ENCODE data around the gene FGD2.

The FGD2 gene

GRCh38 chr6:37047346-37047688 lies 41.9 kb downstream of the FGD2 start:
- DNase-seq (ENCODE audit: low spot score) = no peak
- no peak for TF ChIP-seq CTCF (conservative IDR thresholded peaks at IDR 0.05; ENCODE audit: low read depth)
- 0 out of 2 replicates have a peak overlapping the region, but pooled peaks have one; percentile 4 for H3K27ac ChIP-seq
- CTCF ChIA-PET = interaction anchor here (0.6 to 5.5 kb wide), 3 partner anchors 115 to 160 kb away, joined by 4 to 64 read pairs (median 5); partner anchors contain the start of gene PIM1
- POLR2A ChIA-PET (ENCODE audit: low non-redundant PET) = no interaction called here

DNA sequence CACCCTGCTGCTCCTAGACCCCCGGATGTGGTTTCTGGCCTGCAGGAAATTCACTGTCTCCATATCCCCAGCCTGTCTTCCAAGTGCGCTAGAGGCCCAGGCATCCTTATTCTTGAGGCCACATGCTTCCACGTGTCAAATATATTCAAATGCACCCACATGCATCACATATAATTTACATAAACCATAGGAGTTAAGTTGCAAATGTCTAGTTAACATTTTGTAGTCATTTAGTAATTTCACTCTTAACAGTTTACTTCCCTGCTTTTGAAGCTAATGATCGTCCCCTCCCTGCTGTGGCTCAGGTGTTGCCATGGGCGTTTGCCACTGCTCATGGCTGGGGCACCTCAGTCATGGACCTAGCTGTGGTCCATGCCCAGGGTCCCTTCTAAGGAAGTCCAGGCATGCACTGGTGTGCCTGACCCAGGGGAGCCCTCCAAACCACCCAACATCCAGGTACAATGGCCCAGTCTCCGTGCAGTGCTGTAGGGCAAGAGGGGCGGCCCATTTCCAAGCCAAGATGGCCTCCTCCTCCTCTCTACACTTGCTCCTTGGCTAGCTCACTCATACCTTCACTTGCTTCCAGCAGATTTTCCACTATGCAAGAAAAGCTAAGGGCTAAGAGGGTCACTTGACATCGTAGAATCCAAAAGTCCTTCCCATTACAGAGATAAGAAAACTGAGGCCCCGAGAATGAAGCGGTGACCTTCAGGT lies 42.4 kb downstream of the FGD2 start:
- TF ChIP-seq CTCF (conservative IDR thresholded peaks at IDR 0.05; ENCODE audit: low read depth) = no peak
- peak overlapping the region; percentile 82 for H3K27ac ChIP-seq
- POLR2A ChIA-PET (ENCODE audit: low non-redundant PET) = no interaction called here
- DNase-seq (ENCODE audit: low spot score) = no peak
- CTCF ChIA-PET = interaction anchor here (0.5 to 5.5 kb wide), 2 partner anchors 124 to 165 kb away, joined by 4 to 64 read pairs; partner anchors contain the start of gene PIM1

DNA sequence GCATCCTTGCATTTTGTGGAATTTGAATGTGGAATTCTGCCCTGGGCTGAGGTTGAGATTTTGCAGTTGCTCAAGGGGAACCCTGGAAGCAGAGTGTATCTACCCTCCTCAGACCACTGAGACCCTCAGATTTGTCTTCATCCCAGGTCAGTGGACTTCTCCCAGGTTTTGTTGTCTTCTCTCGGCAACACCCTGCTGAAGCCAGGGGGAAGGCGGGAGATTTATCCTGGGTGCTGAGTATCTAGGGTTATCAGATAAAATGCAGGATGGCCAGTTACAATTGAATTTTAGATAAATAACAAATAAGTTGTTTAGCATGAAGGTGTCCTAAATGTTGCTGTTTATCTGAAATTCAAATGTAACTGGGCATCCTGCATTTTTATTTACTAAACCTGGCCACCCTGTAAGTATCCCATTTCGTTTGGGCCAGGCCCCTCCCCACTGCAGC lies 43.0 kb downstream of the FGD2 start:
- H3K27ac ChIP-seq = peak overlapping the region; percentile 82
- TF ChIP-seq CTCF (conservative IDR thresholded peaks at IDR 0.05; ENCODE audit: low read depth) = no peak
- POLR2A ChIA-PET (ENCODE audit: low non-redundant PET) = no interaction called here
- CTCF ChIA-PET = interaction anchor here (0.5 to 5.5 kb wide), 2 partner anchors 123 to 164 kb away, joined by 4 to 64 read pairs; partner anchors contain the start of gene PIM1
- no peak for DNase-seq (ENCODE audit: low spot score)

GRCh38 chr6:37048851-37049757 lies 43.6 kb downstream of the FGD2 start:
- H3K27ac ChIP-seq = peak overlapping the region; percentile 82
- no peak for TF ChIP-seq CTCF (conservative IDR thresholded peaks at IDR 0.05; ENCODE audit: low read depth)
- CTCF ChIA-PET = interaction anchor here (0.6 to 5.5 kb wide), 3 partner anchors 10 to 126 kb away, joined by 3 to 64 read pairs (median 3); partner anchors contain the start of gene PIM1
- DNase-seq (ENCODE audit: low spot score) = peak; percentile 87
- POLR2A ChIA-PET (ENCODE audit: low non-redundant PET) = no interaction called here

- DNase-seq (ENCODE audit: low spot score) = no peak
- H3K27ac ChIP-seq = peak overlapping the region; percentile 82
- TF ChIP-seq CTCF (conservative IDR thresholded peaks at IDR 0.05; ENCODE audit: low read depth) = no peak
- ChIA-PET POLR2A (ENCODE audit: low non-redundant PET) (no interaction called here), CTCF (interaction anchor here (0.6 to 5.5 kb wide), 2 partner anchors 122 to 125 kb away, joined by 3 to 64 read pairs; partner anchors contain the start of gene PIM1)
Measured at GRCh38 chr6:37049758-37050044, 44.2 kb downstream of the FGD2 start.
